Activated naive CD4-positive, alpha-beta T cell (primary cell): ENCODE results near the gene MTMR12.
A peak's percentile ranks its signal among the peaks of the same experiment; 100 is the strongest.
"Not testable (repeated sequence)": the region's sequence is repeated elsewhere in the genome, so short reads cannot be mapped to it uniquely, and the experiment has no call there.

Experiments used
- DNase-seq, 4 experiments: peaks; one replicate each; lab custom pipeline; 2025; lab: John Stamatoyannopoulos, UW

Gene MTMR12

DNA sequence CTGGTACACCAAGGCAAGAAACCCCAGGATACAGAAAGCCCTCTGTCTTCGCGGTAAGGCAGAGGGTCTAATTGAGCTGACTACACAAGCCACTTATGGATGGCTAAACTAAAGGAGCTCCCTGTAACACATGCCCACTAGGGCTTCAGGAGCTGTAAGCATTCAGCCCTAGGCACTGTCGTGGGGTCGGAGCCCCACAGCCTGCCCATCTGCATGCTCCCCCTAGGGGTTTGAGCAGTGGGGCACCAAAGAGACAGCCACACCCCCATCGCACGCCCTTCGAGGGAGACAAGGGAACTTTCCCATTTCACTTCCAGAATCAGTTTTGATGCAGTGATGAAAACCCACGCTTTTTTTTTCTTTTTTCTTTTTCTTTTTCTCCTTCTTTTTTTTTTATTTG lies 11.0 kb upstream of the MTMR12 start:
- DNase-seq: no peak

DNA sequence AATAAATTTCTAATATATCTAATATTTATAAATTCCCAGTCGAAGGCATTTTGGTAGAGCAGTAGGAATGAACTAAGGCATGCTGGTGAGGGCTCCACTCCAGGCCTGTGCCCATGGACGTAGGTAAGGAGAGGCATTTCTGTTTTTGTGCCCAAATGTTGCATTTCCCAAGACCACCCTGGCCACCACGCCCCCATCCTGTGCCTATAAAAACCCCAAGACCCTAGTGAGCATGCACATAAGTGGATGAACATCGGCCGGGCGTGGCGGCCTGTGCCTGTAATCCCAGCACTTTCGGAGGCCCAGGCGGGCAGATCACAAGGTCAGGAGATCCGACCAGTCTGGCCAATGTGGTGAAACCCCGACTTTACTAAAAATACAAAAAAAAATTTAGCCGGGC lies 10.1 kb upstream of the MTMR12 start:
- no peak for DNase-seq

DNA sequence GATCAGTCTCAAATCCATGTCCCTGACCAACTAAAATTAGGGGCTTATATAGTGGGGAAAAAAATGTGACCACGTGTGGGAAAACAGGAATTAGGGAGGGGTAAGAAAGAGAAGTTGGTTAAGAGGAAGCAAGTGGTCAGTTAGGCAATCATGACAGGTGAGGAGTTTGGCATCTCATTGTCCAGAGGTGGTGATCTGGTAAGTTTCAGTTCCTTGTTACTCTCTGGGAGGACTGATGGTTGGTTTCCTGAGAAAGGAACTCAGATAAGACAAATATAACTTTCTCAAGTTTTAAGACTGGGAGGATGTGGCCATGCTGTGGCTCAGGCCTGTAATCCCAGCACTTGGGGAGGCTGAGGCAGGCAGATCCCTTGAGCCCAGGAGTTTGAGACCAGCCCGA lies 9.0 kb upstream of the MTMR12 start:
- DNase-seq: not testable (repeated sequence)

DNA sequence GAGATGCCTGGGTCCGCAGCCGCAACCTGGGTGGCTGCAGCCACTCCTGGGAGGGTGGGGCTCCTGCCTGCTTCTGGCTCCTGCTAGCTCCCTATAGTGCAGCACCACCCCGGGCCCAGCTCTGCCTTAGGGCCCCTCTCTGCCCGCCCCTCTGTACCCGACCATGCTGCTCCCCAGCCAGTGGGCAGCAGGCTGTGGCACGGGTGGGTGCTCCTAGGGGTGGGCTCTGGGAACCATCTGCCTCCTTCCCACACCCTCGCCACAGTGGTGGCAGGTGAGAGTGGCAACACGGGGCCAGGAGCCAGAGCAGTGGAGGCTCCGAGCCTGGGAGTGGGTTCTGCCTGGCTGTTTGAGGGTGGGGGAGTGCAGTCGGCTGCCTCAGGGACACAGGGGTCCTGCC lies 7.8 kb upstream of the MTMR12 start:
- no peak for DNase-seq

DNA sequence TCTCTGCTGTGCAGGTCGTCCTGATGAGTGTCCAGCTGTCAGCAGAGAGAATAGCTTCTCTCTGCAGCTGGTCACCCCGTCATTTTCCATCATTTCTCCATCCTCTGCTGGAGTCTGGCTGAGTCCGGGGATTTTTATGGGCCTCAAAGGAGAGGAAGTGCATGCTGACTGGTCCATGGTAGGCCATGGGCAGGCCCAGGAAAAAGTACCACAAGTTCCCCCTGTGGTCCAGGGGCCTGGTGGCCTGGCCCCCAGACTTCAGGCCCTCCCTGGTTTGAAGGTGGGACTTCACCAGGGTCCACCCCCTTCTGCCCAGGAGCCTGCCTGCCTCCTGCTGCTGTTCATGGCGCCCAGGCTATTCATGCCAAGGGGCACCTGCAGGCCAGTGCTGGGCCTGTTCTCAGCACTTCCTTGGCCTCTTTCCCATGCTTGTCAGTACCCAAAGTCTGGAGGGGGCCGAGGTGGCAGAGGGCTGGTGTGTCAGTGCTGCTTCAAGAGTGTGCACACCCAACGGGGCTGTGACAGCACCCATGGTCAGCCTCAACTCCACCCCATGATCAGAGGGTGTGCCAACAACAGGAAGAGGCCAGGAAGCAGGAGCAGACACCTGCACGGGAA lies 7.3 kb upstream of the MTMR12 start:
- no peak for DNase-seq

DNA sequence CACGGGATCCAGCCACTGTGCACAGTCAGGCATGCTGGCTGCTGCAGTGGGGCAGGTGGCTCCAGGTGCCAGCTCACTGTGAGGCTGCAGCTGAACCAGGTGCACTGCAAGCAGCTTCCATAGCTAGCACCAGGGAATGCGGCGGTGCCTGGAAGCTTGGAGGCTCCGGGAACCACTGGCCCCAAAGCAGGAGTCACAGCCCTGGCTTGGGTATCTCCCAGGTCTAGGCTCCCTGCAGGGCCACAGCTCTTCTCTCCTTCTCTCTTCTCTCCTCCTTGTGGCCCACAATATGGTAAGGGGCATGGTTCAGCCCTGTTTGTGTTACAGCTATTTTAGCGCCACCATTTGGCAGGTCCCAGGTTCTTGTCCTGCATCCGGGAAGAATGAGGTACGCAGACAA lies 6.7 kb upstream of the MTMR12 start:
- no peak for DNase-seq

DNA sequence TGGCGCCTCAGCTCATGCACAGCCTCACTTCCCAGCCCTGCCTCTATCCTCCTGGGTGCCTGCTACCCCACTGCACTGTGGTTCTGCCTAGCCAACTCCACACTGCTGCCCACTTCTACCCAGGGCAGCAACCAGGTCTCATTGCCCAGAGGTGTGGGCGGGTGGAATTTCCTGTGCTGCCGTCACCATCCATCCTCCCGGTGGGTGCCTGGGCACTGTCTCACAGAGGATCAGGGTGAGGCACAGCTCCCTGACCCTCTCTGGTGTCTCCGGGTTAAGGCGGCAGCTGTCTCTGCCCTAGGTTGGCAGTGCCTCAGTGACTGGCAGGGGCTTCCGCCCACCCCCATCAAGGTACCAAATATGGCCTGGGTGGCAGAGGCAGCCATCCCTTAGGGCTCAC lies 4.3 kb upstream of the MTMR12 start:
- DNase-seq: no peak

DNA sequence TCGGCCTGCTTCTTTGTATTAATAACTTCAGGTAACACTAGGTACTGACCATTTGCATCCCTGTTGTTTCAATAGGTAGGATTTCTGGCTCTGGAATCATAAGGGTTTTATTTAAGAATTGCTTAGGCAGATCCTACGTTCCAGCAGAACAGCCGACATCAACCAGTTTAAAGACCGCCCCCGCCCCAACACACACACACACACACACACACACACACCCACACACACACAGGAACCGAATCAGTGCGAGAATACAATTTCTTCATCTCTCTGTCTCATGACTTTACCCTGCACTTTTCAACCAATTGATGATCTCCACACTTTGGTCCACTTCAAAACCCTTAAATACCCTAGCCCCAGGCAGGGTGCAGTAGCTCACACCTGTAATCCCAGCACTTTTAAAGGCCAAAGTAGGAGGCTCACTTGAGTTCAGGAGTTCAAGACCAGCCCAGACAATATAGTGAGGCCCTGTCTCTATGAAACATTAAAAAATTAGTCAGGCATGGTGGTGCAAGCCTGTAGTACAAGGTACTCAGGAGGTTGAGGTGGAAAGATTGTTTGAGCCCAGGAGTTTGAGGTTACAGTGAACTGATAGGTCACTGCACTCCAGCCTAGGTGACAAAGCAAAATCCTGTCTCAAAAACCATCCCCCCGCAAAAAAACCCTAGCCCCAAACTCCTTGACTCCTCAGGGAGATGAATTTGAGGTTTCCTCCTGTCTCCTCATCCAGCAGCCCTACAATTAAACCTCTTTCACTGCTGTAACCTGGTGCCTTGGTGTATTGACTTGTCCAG lies 2.7 kb upstream of the MTMR12 start:
- no peak for DNase-seq

DNA sequence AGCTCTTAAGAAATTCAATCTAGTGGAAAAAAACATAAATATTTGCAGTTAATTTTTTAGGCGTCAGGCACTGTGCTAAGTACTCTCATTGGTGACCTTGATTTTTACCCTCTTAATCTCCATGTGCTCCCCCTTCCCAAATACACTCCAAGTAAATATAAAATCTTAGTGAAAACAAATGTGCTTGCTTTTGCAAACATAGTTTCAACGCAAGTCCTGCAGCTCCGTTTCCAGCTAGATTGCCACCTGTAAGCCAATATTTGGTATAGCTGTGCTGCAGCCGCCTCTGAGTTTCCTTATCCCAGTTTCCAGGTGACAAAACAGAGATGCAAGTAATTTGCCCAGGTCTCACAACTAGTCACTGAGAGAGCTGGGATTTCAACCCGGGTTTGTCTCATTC lies 1.9 kb upstream of the MTMR12 start:
- no peak for DNase-seq

DNA sequence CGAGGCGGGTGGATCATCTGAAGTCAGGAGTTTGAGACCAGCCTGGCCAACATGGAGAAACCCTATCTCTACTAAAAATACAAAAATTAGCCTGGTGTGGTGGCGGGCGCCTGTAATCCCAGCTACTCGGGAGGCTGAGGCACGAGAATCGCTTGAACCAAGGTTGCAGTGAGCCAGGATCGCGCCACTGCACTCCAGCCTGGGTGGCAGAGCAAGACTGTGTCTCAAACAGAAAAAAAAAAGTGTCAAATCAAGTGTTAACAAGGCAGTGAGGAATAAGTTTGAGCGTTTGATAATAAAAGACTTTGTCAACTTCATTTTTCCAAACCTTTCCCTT lies 1.4 kb upstream of the MTMR12 start:
- DNase-seq: not testable (repeated sequence)

DNA sequence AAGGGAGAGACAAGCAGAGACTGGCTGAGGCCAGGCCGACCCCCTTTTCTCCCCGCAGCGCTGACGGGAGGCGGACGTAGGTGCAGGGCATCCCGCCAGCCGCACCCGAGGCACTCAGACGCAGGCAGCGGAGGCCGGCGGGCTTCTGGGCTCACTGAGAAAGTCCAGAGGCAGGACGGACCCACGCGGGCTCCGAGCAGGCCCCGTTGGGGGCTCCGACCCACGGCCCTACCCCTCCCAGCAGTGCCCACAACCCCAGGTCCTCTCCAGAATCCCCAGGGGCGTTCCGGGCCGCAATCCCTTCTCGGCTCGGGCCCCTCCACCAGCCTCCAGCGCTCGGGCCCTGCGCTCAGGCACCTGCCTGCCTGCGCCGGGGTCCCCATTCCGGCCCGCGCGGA lies 543 bp downstream of the MTMR12 start:
- peak in 2 of 4 experiments; percentile 47 to 49 for DNase-seq

DNA sequence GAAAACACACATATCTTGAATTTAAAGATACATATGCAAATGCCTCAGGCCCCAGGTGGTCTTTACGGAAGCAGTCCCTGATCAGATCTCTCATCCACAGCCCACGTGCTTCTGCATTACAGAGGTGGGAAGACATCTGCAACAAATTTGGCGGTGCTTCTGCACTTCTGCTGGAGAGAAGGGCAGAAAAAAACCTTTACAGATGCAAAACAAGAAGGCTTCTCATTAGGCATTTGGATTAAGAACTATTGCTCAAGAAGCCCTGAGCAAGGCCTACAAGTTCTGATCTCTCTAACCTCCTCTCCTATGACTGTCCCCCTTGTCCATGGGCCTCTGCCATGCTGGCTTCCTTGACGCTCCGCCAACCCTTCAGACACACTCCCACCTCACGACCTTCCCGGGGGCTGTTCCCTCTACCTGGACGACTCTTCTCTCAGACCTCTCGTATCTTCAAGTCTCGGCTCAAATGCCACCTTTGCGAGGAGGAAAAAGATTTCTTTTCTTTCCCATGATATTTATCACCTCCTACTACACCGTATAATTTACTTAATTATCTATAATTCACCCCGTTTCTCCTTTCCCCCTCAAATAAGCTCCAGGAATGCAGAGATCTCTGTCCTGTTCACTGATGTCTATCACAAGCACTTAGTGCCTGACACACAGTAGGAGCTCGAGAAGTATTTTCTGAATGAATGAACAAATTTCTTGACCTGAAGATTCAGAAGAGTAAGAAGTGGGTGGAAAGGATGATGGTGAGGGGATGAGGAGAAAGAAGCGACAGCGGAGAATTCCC lies 1.1 kb downstream of the MTMR12 start:
- DNase-seq: no peak

DNA sequence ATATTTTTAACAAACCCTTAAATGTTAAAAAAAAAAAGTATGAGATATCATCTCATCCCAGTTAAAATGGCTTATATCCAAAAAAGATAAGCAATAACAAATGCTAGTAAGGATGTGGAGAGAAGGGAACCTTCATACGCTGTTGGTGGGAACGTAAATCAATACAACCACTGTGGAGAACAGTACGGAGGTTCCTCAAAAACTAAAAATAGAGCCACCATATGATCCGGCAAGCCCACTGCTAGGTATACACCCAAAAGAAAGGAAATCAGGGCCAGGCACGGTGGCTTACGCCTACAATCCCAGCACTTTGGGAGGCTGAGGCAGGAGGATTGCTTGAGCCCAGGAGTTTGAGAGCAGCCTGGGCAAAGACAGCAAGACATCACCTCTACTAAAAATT lies 3.0 kb downstream of the MTMR12 start:
- DNase-seq: no peak

DNA sequence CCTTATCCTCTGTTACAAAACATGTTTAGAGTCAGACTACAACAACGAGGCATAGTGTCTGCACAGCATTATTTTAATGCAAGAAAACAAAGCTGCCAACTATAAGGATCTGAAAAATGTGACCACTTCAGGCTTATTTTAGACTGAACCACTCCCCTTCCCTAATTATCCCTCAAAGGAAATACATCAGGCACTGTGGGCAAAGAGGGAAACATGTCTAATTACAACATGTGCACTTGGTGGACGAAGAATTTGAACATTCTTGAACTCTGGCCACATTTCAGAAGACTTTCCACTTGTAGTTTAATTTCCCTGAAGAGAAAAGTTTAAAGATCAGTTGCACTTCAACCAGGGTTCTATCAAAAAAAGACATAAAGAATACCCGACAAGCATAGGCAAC lies 3.8 kb downstream of the MTMR12 start:
- DNase-seq: no peak

DNA sequence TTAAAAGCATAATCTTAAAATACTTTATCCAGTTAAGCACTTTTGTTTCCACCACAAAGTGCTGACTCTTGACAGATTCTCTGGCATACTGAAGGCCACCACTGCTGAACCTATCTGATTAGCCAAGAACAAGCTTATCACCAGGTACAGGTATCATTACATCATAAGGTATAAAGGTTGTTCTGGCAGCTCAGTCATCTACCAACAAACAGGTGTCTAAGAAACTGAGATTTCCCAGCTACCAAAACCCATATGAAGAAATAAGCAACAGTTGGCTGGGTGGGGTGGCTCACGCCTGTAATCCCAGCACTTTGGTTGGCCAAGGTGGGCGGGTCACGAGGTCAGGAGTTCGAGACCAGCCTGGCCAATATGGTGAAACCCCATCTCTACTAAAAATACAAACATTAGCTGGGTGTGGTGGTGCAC lies 5.0 kb downstream of the MTMR12 start:
- no peak for DNase-seq

DNA sequence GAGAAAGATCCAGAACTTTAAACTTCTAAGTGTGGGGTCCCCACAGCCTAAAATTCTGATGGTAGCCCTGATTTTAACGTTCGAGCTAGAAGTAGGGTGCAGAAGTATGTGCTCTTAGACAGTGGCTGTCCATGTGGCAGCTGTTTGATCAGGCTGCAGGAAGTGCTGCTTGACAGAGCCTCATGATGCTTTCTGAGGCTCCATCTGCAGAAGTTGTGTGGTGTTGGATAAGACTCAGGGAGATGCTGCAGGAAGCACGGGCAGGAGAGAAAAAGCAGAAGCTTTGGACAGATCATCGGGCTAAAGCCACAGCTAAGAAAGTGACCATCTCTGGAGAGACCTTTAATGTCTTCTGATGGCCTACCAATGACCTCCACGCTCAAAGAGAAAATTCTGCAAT lies 8.1 kb downstream of the MTMR12 start:
- no peak for DNase-seq

DNA sequence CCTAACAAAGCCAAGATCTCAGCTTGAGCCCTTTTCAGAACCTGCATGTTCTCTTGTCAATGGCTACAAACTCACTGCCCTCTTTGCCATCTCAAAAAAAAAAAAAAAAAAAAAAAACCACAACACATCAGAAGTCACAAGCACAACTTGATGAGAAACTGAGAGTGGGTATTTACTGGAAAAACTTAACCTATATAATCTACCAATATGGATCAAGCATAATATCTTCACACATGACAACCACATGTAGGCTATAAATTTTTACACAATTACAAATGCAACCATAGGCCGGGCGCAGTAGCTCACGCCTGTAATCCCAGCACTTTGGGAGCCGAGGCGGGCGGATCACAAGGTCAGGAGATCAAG lies 9.0 kb downstream of the MTMR12 start:
- DNase-seq: no peak

DNA sequence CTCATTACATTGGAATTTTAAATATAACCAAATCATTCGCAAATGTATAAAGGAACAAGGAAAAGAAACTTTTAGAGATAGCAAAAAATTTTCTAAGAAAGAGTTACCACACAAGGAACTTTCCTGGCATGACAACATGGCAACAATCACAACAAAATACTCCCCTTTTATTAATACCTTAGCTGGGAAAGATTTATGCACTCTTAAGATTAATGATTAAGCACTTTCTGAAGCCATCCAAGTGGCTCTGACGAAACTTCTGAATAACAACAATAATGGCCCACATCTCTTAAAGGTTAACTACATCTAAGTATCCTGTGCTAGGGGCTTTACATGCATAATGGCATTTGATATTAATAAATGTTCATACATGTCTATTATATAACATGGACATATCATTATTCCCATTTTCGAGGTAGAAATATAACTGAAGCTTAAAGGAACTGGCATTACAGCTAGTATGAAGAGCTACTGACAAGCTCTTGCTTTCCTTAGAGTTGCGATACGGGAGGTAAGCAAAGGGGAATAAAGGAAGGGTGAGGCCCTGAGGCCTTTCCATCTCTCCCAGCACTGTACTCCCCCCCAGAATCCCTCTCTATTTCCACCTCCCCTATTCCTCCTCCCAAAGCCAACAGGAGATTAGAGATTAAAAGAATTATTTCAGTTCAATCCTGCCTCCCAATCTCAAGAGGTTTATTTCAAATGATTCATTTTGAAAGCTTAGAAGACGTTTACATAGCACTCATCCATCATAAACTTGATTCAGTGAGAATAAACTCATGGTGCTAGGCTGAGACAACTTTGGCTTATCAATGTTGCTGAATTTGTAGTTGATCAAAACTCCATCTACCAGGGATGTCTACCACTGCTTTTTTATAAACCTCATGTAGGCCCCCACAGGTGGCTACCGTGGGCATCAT lies 9.6 kb downstream of the MTMR12 start:
- no peak for DNase-seq

DNA sequence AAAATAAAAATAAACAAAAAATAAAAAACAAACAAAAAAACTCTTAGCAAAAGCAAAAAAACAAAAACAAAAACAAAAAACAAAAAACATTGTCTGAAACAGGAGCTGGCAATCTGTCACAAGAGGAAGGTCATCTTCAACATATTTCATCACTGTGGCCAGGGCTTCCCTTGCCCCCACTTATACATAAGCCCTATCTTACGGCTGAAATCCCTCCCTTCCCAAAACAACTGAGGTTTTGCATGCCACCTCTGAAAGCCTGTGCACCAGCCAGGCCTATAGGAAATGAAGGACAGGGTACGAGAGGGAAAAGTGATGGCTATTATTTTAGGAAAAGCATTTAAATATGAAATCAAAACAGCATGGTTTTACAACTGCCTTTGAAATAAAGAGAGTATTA lies 10.8 kb downstream of the MTMR12 start:
- DNase-seq: no peak

DNA sequence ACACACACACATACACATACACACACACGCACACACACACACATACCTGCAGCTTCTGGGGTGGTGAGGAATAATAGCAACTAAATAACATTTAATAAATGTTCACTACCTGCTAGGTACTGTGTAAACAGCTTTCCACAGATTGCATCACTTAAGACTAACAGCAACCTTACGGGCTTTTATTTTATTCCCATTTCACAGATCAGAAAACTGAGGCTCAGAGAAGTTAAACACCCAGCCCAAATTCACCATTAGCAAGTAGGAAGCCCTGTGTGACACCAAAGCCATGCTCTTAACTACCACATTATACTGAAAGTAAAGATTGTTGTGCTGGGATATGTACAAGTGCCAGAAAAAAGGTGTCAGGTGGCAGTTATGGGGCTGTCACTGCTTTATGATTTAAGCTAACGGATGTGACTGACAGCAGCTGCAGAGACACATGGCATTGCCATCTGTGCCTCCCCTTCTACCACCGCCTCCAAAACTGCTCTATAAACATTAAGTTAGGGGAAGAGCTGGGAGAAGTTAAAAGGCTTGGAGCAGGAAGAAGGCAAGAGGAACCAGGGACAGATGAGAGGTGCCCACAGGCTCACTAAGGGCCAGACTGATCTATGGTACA lies 13.6 kb downstream of the MTMR12 start:
- no peak for DNase-seq

DNA sequence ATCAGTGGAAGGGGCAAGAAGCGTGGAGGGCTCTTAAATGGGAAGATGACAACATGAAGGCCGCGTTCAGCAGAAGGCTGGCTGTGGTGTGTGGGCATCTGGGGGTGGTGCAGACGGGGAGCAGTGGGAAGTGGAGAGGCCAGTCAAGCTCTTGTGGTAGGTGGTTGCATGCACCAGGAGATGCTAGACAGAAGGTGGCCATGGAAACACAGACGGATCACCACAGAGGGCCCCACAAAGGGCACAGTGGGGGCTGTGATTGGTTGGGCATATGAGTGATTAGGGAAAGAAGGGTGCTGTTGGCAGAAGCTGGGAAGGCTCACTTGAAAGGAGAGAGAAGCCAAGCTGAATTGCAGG lies 14.7 kb downstream of the MTMR12 start:
- DNase-seq: no peak
